Prostate gland (tissue), 2 donors: ENCODE results near the gene PPM1B. TPM values are rescaled to one million over a fixed set of nuclear protein-coding genes. Genes with fewer than 3 reads are reported as not detected.

Experiments used
- DNase-seq: peaks from one replicate; pipeline ENCODE4 v3.0.0-alpha.2; 2019; ENCODE audit warnings: low spot score
- H3K27ac ChIP-seq, 2 donors: fragments of 200-600 bp; sonication (generic); 2 replicates each; pipeline ENCODE4 v1.5.1; 2017 to 2019
- H3K27me3 ChIP-seq: fragments of 200-600 bp; sonication (generic); replicated peaks from 2 replicates; pipeline ENCODE4 v1.5.1; 2019; ENCODE audit not compliant: insufficient read depth
- H3K36me3 ChIP-seq, 2 donors: fragments of 200-600 bp; sonication (generic); 1 replicate in 1 of 2; 2 replicates in 1 of 2; pipeline versions ENCODE4 v1.5.1 to v1.8.1; 2017 to 2019
- H3K4me1 ChIP-seq: fragments of 200-600 bp; sonication (generic); replicated peaks from 2 replicates; pipeline ENCODE4 v1.5.1; 2019
- H3K4me3 ChIP-seq, 2 donors: fragments of 200-600 bp; sonication (generic); 2 replicates each; pipeline ENCODE4 v1.5.1; 2017 to 2019
- H3K9me3 ChIP-seq: fragments of 200-600 bp; sonication (generic); 2 replicates; pipeline ENCODE4 v1.5.1; 2017
- CTCF ChIP-seq, 4 experiments: fragments of 200-600 bp in 2 of 4; fragments of 450-650 bp in 2 of 4; sonication (generic) in 2 of 4; IDR thresholded peaks; 1 replicate in 3 of 4; 2 replicates in 1 of 4; pipeline ENCODE4 v1.5.1; 2016 to 2019; ENCODE audit warnings: antibody characterized with exemption in 4 of 4, mild to moderate bottlenecking in 2 of 4, moderate library complexity in 2 of 4
- POLR2A ChIP-seq: fragments of 450-650 bp; IDR thresholded peaks from one replicate; pipeline ENCODE4 v1.6.1; 2016; ENCODE audit warnings: antibody characterized with exemption, mild to moderate bottlenecking
- POLR2AphosphoS5 ChIP-seq: sonication (generic); formaldehyde crosslinking; IDR thresholded peaks from one replicate; pipeline ENCODE4 v1.6.1; 2017; ENCODE audit warnings: antibody characterized with exemption
- whole genome bisulfite sequencing: methylation state at CpG from one replicate; pipeline ENCODE4 v1.1.5; 2018; 5-methylcytosine and 5-hydroxymethylcytosine counted together
- intact Hi-C: fragments of 100-400 bp; cut with DNase I; formaldehyde crosslinking; loops from one replicate; pipeline ENCODE4 v1.14.2; 2022
- small RNA-seq, 2 donors: library from RNA; depleted of rRNA; stranded (forward); fragments of <200 nt; gene quantifications; one replicate each; pipeline ENCODE3, GENCODE V24; 2016
- total RNA-seq, 2 donors: library from RNA; depleted of rRNA; stranded (reverse); fragments of >200 nt; gene quantifications; one replicate each; pipeline ENCODE4 v1.1.0, GENCODE V29; 2016

PPM1B gene
- total RNA-seq, 2 donors from 2014 or later: 59.9 to 65.4 TPM

- 96% methylated on average over 1 of the region's 1 CpG for WGBS
- Histone ChIP-seq H3K36me3 (no peaks in the 10 kb centered on the region), H3K4me3 (no peak overlapping the region), H3K27me3 (no peaks in the 10 kb centered on the region), H3K9me3 (no peaks in the 10 kb centered on the region), H3K27ac (no peak overlapping the region), H3K4me1 (no peaks in the 10 kb centered on the region)
- intact Hi-C loops: no loop called here
- no peak for TF ChIP-seq POLR2A
- no peak for TF ChIP-seq CTCF (IDR thresholded peaks at IDR 0.05)
- TF ChIP-seq POLR2AphosphoS5: no peak
- DNase-seq: no peak
Observed at GRCh38 chr2:44280869-44281268, 112.2 kb downstream of the PPM1B start.

Small RNA genes lying within 50 kb of the gene (small RNA-seq; reads per million reads assigned to genes)
- gene RNU6-566P: 0 reads per million in 2 donors

Other genes starting within 250 kb of the PPM1B start
- 10 to 100 TPM; 49.3 to 82.3 TPM for gene LRPPRC, start 172.9 kb upstream of the PPM1B start, total RNA-seq
- 1 to 10 TPM in 1 of 2 donors, under 1 TPM in 1; 0.91 to 1.4 TPM for gene SLC3A1, start 106.6 kb downstream of the PPM1B start, total RNA-seq
- 10 to 100 TPM; 40.3 to 49.3 TPM for gene PREPL, start 192.6 kb downstream of the PPM1B start, total RNA-seq
- gene CAMKMT, start 193.1 kb downstream of the PPM1B start, total RNA-seq: 1 to 10 TPM; 5.4 to 7.6 TPM